GM20000 (cell line): ENCODE measurements around the gene EIF3L.

ENCODE experiments used
- DNase-seq: peaks from one replicate; pipeline ENCODE4 v3.0.0; 2012; ENCODE audit warnings: low spot score
- TF ChIP-seq, protein P1 (sequence below): IDR thresholded peaks from 2 replicates; pipeline ENCODE4 v1.5.1; 2012; ENCODE audit warnings: mild to moderate bottlenecking, control low read depth; ENCODE audit errors: extremely low read depth, missing control alignments

Gene EIF3L

GRCh38 chr22:37830093-37830842 lies 19.0 kb upstream of the EIF3L start:
- DNase-seq = no peak
- TF ChIP-seq, protein P1, sequence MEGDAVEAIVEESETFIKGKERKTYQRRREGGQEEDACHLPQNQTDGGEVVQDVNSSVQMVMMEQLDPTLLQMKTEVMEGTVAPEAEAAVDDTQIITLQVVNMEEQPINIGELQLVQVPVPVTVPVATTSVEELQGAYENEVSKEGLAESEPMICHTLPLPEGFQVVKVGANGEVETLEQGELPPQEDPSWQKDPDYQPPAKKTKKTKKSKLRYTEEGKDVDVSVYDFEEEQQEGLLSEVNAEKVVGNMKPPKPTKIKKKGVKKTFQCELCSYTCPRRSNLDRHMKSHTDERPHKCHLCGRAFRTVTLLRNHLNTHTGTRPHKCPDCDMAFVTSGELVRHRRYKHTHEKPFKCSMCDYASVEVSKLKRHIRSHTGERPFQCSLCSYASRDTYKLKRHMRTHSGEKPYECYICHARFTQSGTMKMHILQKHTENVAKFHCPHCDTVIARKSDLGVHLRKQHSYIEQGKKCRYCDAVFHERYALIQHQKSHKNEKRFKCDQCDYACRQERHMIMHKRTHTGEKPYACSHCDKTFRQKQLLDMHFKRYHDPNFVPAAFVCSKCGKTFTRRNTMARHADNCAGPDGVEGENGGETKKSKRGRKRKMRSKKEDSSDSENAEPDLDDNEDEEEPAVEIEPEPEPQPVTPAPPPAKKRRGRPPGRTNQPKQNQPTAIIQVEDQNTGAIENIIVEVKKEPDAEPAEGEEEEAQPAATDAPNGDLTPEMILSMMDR = no peak

GRCh38 chr22:37831472-37831871 lies 17.7 kb upstream of the EIF3L start:
- TF ChIP-seq, protein P1 = no peak

DNA sequence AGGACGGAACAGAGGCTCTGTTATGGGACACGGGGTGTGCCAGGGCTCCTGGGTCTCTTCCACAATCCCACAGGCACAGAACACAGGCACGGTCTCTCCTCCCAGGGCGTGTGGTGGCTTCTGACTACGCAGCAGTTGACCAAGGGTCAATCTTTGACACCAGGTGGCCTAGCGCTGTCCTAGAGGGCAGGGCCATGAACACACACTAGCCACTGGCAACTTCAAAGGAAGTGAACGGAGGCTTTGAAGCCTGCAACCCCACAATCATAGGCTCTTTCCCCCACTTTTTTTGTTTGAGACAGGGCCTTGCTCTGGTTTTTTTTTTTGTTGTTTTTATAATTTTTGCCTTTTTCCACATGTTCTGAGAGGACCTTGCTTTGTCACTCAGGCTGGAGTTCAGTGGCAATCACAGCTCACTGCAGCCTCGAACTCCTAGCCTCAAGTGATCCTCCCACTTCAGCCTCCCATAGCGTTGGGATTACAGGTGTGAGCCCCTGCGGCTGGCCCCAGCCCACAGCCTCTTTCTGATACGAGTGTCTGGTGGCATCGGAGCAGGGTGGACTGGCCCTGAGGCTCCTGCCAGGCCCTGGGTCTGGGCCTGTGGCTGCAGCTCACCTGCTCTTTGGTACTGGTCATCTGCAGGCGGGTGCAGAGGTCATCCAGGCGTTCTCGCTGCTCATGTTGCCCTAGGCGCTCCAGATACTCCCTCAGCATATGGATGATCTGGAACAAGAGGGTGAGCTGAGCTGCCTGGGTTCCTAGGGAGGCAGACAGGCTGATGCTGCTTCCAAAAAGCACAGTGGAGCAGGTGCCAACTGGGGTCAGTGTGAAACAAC lies 17.0 kb upstream of the EIF3L start:
- TF ChIP-seq, protein P1 = no peak
- DNase-seq = no peak

More at GRCh38 chr22:37831472-37831871, 17.7 kb upstream of the EIF3L start:
- no peak for DNase-seq

- DNase-seq = no peak
- TF ChIP-seq, protein P1 = no peak
These were observed 7.0 kb upstream of the EIF3L start for GRCh38 chr22:37842015-37842793.

- DNase-seq = peak; percentile 73
- TF ChIP-seq, protein P1 = no peak
These were observed 5.5 kb upstream of the EIF3L start for GRCh38 chr22:37843741-37844089.

DNA sequence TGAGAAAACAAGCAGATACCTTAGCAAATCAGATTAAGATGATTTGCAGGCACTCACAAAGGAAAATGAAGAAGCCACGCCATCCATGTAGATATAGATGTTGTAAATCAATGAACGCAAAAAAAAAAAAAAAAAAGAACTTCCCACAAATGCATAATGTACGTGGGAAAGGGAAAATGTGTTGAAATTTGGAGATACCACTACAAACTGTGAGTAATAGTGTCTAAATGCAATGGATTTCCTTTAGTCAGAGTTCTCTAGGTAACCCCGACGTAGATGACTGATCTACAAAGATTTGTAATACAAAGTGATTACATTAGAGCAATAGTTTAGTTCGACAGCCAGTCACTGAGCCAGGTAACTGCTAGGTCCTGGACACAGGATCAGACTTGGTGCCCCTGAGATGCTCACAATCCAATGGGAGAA lies 4.3 kb upstream of the EIF3L start:
- DNase-seq = no peak

More for the DNA sequence above, 4.3 kb upstream of the EIF3L start:
- TF ChIP-seq, protein P1 = no peak
